Activated T-cell treated with anti-CD3 and anti-CD28 coated beads, Interleukin-2, amount 50 U/mL, for 48 hours (primary cell): ENCODE data around the gene E4F1.
"Not testable (repeated sequence)": the region's sequence is repeated elsewhere in the genome, so short reads cannot be mapped to it uniquely, and the experiment has no call there.

Experiments used
- DNase-seq, 2 experiments: peaks; one replicate each; pipeline ENCODE4 v3.0.0-alpha.2; 2020

E4F1 gene

GRCh38 chr16:2244926-2245795 lies 21.8 kb downstream of the E4F1 start:
- DNase-seq, result no peak

GRCh38 chr16:2246301-2246885 lies 23.0 kb downstream of the E4F1 start:
- DNase-seq, result no peak

- DNase-seq, result peak; percentile 65 to 66
Measured at GRCh38 chr16:2250652-2251295, 27.4 kb downstream of the E4F1 start.

- peak; percentile 90 to 93 for DNase-seq
Measured at GRCh38 chr16:2251296-2252111, 28.1 kb downstream of the E4F1 start, which contains the start of gene ECI1. ECI1 (minus strand) TSS chr16:2251587; CDS start chr16:2251566, 21 bp downstream.

GRCh38 chr16:2252806-2253148 lies 29.4 kb downstream of the E4F1 start:
- DNase-seq, result no peak

- no peak for DNase-seq
Measured at GRCh38 chr16:2253293-2253692, 29.9 kb downstream of the E4F1 start.

- DNase-seq, result no peak
Measured at GRCh38 chr16:2256531-2257140, 33.2 kb downstream of the E4F1 start.

- DNase-seq, result no peak
Measured at GRCh38 chr16:2257726-2258125, 34.3 kb downstream of the E4F1 start.

GRCh38 chr16:2258530-2258929 lies 35.1 kb downstream of the E4F1 start:
- not testable (repeated sequence) for DNase-seq

GRCh38 chr16:2260250-2260649 lies 36.9 kb downstream of the E4F1 start:
- DNase-seq, result no peak

GRCh38 chr16:2263026-2263425 lies 39.6 kb downstream of the E4F1 start:
- not testable (repeated sequence) for DNase-seq

- peak; percentile 50 to 51 for DNase-seq
Measured at GRCh38 chr16:2266887-2267286, 43.5 kb downstream of the E4F1 start.

GRCh38 chr16:2267505-2267912 lies 44.1 kb downstream of the E4F1 start:
- not testable (repeated sequence) for DNase-seq

GRCh38 chr16:2267913-2268666 lies 44.7 kb downstream of the E4F1 start, which contains the start of gene RNPS1:
RNPS1 (minus strand) TSS chr16:2268126; CDS start chr16:2264643, 3,483 bp downstream.
- DNase-seq, result peak; percentile 97 to 99

- no peak for DNase-seq
Measured at GRCh38 chr16:2270070-2270462, 46.7 kb downstream of the E4F1 start.

GRCh38 chr16:2270588-2271470 lies 47.4 kb downstream of the E4F1 start:
- no peak for DNase-seq

- DNase-seq, result no peak
Measured at GRCh38 chr16:2271848-2272461, 48.6 kb downstream of the E4F1 start.

GRCh38 chr16:2273484-2273883 lies 50.1 kb downstream of the E4F1 start:
- no peak for DNase-seq

- DNase-seq, result no peak
Measured at GRCh38 chr16:2273931-2274330, 50.5 kb downstream of the E4F1 start.
